Measurements from ENCODE around the gene ANKRD33B. TPM values are rescaled to one million over a fixed set of nuclear protein-coding genes. Genes with fewer than 3 reads are reported as not detected.
A peak's percentile ranks its signal among the peaks of the same experiment; 100 is the strongest.

The ANKRD33B gene
- total and polyA plus RNA-seq, 9 donors, result 1.1 to 1.9 (median 1.5) TPM

GRCh38 chr5:10591966-10592365 is 28.1 kb downstream of the ANKRD33B start:
- Histone ChIP-seq H3K36me3 (ENCODE audit: control insufficient read depth, insufficient read depth, low read length) (no peaks in the 10 kb centered on the region), H3K4me1 (ENCODE audit: control insufficient read depth, insufficient read depth, low read length) (peaks cover 13% of the 10 kb centered on the region), H3K27ac (ENCODE audit: low read length) (no peak overlapping the region), H3K27me3 (ENCODE audit: control insufficient read depth, insufficient read depth, low read length) (peaks cover 2% of the 10 kb centered on the region), H3K9me3 (replicated peaks; ENCODE audit: control insufficient read depth, low read depth, low read length) (peaks cover under 1% of the 10 kb centered on the region), H3K4me3 (ENCODE audit: low read length) (no peak overlapping the region)
- no CpG with 5 or more reads among the region's 3 CpGs for WGBS (ENCODE audit: insufficient coverage)
- DNase-seq, result no peak

GRCh38 chr5:10592601-10593000 is 28.7 kb downstream of the ANKRD33B start:
- Histone ChIP-seq H3K4me3 (ENCODE audit: low read length) (no peak overlapping the region), H3K27ac (ENCODE audit: low read length) (no peak overlapping the region), H3K4me1 (ENCODE audit: control insufficient read depth, insufficient read depth, low read length) (peaks cover 13% of the 10 kb centered on the region), H3K36me3 (ENCODE audit: control insufficient read depth, insufficient read depth, low read length) (no peaks in the 10 kb centered on the region), H3K9me3 (replicated peaks; ENCODE audit: control insufficient read depth, low read depth, low read length) (peaks cover 2% of the 10 kb centered on the region), H3K27me3 (ENCODE audit: control insufficient read depth, insufficient read depth, low read length) (peaks cover 2% of the 10 kb centered on the region)
- no peak for DNase-seq

GRCh38 chr5:10593531-10594181 is 29.8 kb downstream of the ANKRD33B start:
- Histone ChIP-seq H3K9me3 (replicated peaks; ENCODE audit: control insufficient read depth, low read depth, low read length) (peaks cover 2% of the 10 kb centered on the region), H3K4me3 (ENCODE audit: low read length) (no peak overlapping the region), H3K4me1 (ENCODE audit: control insufficient read depth, insufficient read depth, low read length) (peaks cover 13% of the 10 kb centered on the region), H3K36me3 (ENCODE audit: control insufficient read depth, insufficient read depth, low read length) (no peaks in the 10 kb centered on the region), H3K27me3 (ENCODE audit: control insufficient read depth, insufficient read depth, low read length) (peaks cover 2% of the 10 kb centered on the region), H3K27ac (ENCODE audit: low read length) (no peak overlapping the region)
- DNase-seq, result no peak
- 79% methylated on average over 5 of the region's 7 CpGs for WGBS (ENCODE audit: insufficient coverage)

GRCh38 chr5:10594591-10595210 is 30.8 kb downstream of the ANKRD33B start:
- H3K4me3 ChIP-seq (ENCODE audit: low read length), result no peak overlapping the region
- no peak overlapping the region for H3K27ac ChIP-seq (ENCODE audit: low read length)
- no peak for DNase-seq
- H3K36me3 ChIP-seq (ENCODE audit: control insufficient read depth, insufficient read depth, low read length), result no peaks in the 10 kb centered on the region
- H3K27me3 ChIP-seq (ENCODE audit: control insufficient read depth, insufficient read depth, low read length), result no peaks in the 10 kb centered on the region
- peaks cover 13% of the 10 kb centered on the region for H3K4me1 ChIP-seq (ENCODE audit: control insufficient read depth, insufficient read depth, low read length)
- 80% methylated on average over 9 of the region's 11 CpGs for WGBS (ENCODE audit: insufficient coverage)
- H3K9me3 ChIP-seq (replicated peaks; ENCODE audit: control insufficient read depth, low read depth, low read length), result peaks cover 2% of the 10 kb centered on the region

GRCh38 chr5:10595293-10595671 is 31.4 kb downstream of the ANKRD33B start:
- Histone ChIP-seq H3K4me1 (ENCODE audit: control insufficient read depth, insufficient read depth, low read length) (peaks cover 13% of the 10 kb centered on the region), H3K9me3 (replicated peaks; ENCODE audit: control insufficient read depth, low read depth, low read length) (peaks cover 2% of the 10 kb centered on the region), H3K4me3 (ENCODE audit: low read length) (no peak overlapping the region), H3K36me3 (ENCODE audit: control insufficient read depth, insufficient read depth, low read length) (no peaks in the 10 kb centered on the region), H3K27ac (ENCODE audit: low read length) (peak overlapping the region; percentile 67), H3K27me3 (ENCODE audit: control insufficient read depth, insufficient read depth, low read length) (no peaks in the 10 kb centered on the region)
- peak; percentile 47 for DNase-seq
- WGBS (ENCODE audit: insufficient coverage), result 68% methylated on average over 3 of the region's 6 CpGs

GRCh38 chr5:10595672-10596309 is 31.9 kb downstream of the ANKRD33B start:
- 24% methylated on average over 4 of the region's 8 CpGs for WGBS (ENCODE audit: insufficient coverage)
- Histone ChIP-seq H3K9me3 (replicated peaks; ENCODE audit: control insufficient read depth, low read depth, low read length) (peaks cover 2% of the 10 kb centered on the region), H3K27me3 (ENCODE audit: control insufficient read depth, insufficient read depth, low read length) (no peaks in the 10 kb centered on the region), H3K27ac (ENCODE audit: low read length) (peak overlapping the region; percentile 67), H3K4me1 (ENCODE audit: control insufficient read depth, insufficient read depth, low read length) (peaks cover 16% of the 10 kb centered on the region), H3K4me3 (ENCODE audit: low read length) (no peak overlapping the region), H3K36me3 (ENCODE audit: control insufficient read depth, insufficient read depth, low read length) (no peaks in the 10 kb centered on the region)
- peak; percentile 87 for DNase-seq

GRCh38 chr5:10596310-10596703 is 32.4 kb downstream of the ANKRD33B start:
- no peaks in the 10 kb centered on the region for H3K27me3 ChIP-seq (ENCODE audit: control insufficient read depth, insufficient read depth, low read length)
- no peak for DNase-seq
- H3K27ac ChIP-seq (ENCODE audit: low read length), result no peak overlapping the region
- no peaks in the 10 kb centered on the region for H3K36me3 ChIP-seq (ENCODE audit: control insufficient read depth, insufficient read depth, low read length)
- H3K4me3 ChIP-seq (ENCODE audit: low read length), result no peak overlapping the region
- H3K4me1 ChIP-seq (ENCODE audit: control insufficient read depth, insufficient read depth, low read length), result peaks cover 21% of the 10 kb centered on the region
- peaks cover 2% of the 10 kb centered on the region for H3K9me3 ChIP-seq (replicated peaks; ENCODE audit: control insufficient read depth, low read depth, low read length)
- no CpG with 5 or more reads among the region's 3 CpGs for WGBS (ENCODE audit: insufficient coverage)

GRCh38 chr5:10596886-10597451 is 33.1 kb downstream of the ANKRD33B start:
- H3K4me1 ChIP-seq (ENCODE audit: control insufficient read depth, insufficient read depth, low read length), result peaks cover 28% of the 10 kb centered on the region
- WGBS (ENCODE audit: insufficient coverage), result no CpG with 5 or more reads among the region's 1 CpG
- no peaks in the 10 kb centered on the region for H3K27me3 ChIP-seq (ENCODE audit: control insufficient read depth, insufficient read depth, low read length)
- no peak for DNase-seq
- no peak overlapping the region for H3K27ac ChIP-seq (ENCODE audit: low read length)
- H3K9me3 ChIP-seq (replicated peaks; ENCODE audit: control insufficient read depth, low read depth, low read length), result peaks cover 2% of the 10 kb centered on the region
- H3K4me3 ChIP-seq (ENCODE audit: low read length), result no peak overlapping the region
- no peaks in the 10 kb centered on the region for H3K36me3 ChIP-seq (ENCODE audit: control insufficient read depth, insufficient read depth, low read length)

- peaks cover 2% of the 10 kb centered on the region for H3K9me3 ChIP-seq (replicated peaks; ENCODE audit: control insufficient read depth, low read depth, low read length)
- H3K4me1 ChIP-seq (ENCODE audit: control insufficient read depth, insufficient read depth, low read length), result peaks cover 33% of the 10 kb centered on the region
- no peaks in the 10 kb centered on the region for H3K27me3 ChIP-seq (ENCODE audit: control insufficient read depth, insufficient read depth, low read length)
- WGBS (ENCODE audit: insufficient coverage), result no CpG with 5 or more reads among the region's 1 CpG
- H3K4me3 ChIP-seq (ENCODE audit: low read length), result no peak overlapping the region
- H3K27ac ChIP-seq (ENCODE audit: low read length), result no peak overlapping the region
- DNase-seq, result no peak
- H3K36me3 ChIP-seq (ENCODE audit: control insufficient read depth, insufficient read depth, low read length), result no peaks in the 10 kb centered on the region
Observed at GRCh38 chr5:10599113-10599512, 35.2 kb downstream of the ANKRD33B start.

GRCh38 chr5:10599862-10600284 is 36.0 kb downstream of the ANKRD33B start:
- DNase-seq, result no peak
- Histone ChIP-seq H3K36me3 (ENCODE audit: control insufficient read depth, insufficient read depth, low read length) (no peaks in the 10 kb centered on the region), H3K27me3 (ENCODE audit: control insufficient read depth, insufficient read depth, low read length) (no peaks in the 10 kb centered on the region), H3K9me3 (replicated peaks; ENCODE audit: control insufficient read depth, low read depth, low read length) (peaks cover 2% of the 10 kb centered on the region), H3K4me3 (ENCODE audit: low read length) (no peak overlapping the region), H3K27ac (ENCODE audit: low read length) (no peak overlapping the region), H3K4me1 (ENCODE audit: control insufficient read depth, insufficient read depth, low read length) (peaks cover 29% of the 10 kb centered on the region)

Measured in muscle of leg (tissue), 11 donors.